ENCODE measurements around the gene LAMB4.

LAMB4 gene

DNA sequence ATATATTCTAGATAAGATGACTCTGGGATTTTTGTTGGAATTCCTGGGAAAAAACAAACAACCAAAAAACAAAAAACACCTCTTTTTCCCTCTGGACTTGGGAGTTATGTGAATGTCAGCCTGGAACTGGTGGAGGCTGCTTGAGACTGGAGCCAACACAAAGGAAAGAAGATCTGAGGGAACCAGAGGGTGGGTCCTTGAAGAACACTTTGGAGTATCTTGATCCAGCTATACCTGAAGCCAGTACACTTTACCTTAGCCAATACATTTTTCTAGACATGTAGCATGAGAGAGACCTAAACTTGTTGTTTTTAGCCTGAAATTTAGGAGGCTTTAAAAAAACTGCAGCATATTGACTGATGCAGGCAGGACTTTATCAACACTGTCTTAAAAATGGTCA, 121.3 kb downstream of the LAMB4 start:
- no peak for DNase-seq

DNA sequence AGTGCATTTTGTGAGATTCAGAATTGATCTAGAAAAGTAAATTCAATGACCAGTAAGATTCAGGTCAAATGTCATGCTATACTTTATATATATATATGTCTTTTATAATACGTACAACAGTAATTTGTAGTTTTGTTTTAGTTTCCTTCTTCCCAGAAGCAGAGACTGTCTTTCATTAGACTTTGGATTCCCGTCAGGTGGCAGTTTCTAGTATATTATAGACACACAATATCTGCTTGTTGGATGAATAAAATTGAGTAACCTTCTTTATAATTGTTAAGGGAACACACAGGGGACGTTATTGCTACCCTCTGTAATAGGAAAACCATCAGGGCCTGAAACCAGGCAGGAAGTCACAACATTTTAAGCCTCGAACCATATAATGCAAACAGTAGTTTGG, 121.9 kb downstream of the LAMB4 start:
- DNase-seq: no peak

DNA sequence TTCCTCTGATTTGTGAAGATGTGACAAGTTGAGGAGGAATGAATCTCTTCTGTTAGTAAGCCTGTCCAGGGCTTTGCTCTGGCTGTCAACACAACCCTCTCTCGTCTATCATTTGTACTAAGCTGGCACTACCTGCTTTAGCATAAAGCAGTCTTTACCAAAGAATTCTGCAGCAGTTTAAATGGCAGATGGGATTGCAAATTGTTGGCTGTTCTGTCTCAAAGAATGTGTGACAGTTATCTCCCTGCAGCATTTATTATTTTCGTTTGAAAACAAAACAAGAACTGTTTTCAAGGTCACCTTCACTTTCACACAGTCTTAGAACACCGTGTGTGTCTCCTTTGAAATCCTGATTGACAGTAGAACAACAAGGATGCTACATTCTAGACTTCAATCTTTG, 122.4 kb downstream of the LAMB4 start:
- no peak for DNase-seq

DNA sequence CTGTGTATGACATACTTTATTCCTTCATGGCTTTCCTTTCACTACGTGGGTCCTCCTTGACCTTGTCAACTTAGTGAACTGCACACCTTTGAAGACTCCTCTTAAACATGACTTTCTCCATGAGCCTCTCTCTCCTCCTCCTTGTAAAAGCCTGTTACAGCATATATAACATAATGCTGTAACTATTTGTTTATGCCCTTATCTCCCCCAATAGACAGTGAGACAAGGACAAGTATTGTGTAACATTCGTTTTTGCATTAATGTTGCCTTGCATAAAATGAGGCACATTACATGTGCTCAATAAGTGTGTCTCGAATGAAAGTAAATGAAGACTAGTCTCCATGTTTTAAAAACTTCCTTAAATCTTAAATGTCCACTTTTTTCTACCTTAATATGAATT, 122.9 kb downstream of the LAMB4 start:
- no peak for DNase-seq

DNA sequence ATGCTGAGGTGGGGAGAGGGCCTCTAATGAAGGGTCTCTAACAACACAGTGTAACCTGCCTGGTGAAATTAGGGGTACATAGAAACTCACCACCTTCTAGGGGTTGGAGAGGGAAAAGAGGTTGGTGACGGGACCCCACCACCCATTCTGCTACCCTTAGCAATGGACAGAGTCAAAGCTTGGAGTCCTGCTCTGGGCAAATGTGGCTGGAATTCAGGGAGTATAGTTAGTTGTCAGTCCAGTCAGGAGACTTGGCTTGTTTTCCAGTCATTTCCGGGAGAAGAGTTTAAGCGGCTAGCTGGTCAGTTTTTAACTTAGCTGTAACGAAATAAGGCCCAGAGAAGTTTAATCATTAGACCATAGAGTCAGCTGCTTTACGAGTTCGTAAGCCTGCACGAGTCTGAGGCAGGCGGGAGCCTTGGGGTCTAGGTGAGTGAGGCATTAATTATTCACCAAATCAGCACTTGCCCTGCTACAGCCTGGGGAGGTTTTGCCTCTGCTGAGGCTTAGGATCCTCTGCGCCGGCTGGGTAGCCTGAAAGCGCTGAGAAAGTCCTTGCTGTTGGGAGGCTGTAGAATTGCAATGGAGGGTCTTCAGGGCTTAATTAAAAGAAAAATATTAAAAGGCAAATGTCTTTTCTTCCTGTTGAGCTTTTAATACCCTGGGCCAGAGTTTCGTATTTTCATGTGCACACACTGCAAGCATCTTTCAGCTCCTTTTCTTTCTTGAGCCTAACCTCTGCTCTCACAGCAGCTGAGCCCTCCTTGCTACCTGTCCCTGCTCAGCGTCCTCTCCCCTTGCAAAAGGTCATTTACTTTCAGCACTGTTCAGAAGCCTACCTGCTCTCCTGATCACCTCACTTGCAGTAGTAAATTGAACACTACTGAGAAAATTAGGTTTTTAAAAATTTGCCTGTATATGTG, 125.7 kb downstream of the LAMB4 start:
- DNase-seq: no peak

DNA sequence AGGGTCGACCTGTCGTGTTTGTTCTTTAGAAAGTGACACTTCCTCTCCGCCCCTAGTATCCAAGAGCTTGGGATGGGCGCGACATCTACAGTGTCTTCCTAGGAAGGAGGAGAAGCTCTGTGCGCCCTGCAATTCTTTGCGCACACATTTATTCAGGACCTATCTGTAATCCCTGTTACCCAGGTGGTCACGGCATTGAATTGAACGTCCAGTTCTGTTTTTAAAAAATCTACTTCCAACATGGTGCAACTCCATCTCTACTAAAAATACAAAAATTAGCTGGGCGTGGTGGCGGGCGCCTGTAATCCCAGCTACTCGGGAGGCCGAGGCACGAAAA, 126.6 kb downstream of the LAMB4 start:
- DNase-seq: no peak

DNA sequence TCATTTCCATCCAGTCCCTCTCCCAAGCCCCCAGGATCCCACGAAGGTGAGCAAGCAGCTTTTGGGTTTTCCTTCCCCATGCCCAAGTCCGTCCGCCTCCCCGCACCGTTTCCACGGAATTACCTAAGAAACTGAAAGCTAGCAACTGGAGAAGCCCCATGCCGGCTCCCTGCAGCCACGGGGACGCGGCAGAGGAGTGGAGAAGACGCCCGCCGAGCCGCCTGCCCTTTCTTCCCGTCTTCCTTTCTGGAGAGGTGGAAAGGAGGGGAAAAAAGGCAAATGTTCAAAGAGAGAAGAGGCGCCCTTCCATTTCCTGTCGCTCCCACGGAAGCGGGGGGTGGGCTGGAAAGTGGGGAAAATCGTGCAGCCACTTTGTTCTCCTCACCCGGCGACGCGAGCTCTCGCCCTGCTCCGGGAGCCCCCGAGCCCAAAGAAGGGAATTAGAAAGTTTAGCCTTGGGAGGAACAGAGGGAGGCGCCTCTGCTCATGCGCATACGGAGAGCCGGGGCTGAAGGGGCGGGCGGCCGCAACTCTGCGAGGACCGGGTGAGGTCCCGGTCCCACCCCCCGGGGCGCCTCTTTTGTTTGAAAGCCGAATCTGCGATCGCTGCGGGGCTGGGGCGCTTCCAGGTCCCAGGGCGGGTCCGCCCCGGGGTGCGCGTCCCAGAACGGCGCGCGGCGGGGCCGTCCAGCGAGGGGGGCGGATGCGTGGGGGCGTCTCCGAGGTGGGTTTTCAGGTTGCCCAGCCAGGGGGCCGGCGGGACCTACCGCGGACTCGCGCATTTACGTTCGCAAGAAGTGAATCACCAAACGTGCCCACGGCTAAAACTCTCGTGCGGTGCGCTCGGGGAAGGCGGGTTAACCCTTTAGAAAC, 127.2 kb downstream of the LAMB4 start, which contains the start of gene LAMB1:
LAMB1 (minus strand) TSS at position 436 of the 873 bp plus-strand sequence; CDS start at position 160, 276 bp downstream.
- no peak for DNase-seq

DNA sequence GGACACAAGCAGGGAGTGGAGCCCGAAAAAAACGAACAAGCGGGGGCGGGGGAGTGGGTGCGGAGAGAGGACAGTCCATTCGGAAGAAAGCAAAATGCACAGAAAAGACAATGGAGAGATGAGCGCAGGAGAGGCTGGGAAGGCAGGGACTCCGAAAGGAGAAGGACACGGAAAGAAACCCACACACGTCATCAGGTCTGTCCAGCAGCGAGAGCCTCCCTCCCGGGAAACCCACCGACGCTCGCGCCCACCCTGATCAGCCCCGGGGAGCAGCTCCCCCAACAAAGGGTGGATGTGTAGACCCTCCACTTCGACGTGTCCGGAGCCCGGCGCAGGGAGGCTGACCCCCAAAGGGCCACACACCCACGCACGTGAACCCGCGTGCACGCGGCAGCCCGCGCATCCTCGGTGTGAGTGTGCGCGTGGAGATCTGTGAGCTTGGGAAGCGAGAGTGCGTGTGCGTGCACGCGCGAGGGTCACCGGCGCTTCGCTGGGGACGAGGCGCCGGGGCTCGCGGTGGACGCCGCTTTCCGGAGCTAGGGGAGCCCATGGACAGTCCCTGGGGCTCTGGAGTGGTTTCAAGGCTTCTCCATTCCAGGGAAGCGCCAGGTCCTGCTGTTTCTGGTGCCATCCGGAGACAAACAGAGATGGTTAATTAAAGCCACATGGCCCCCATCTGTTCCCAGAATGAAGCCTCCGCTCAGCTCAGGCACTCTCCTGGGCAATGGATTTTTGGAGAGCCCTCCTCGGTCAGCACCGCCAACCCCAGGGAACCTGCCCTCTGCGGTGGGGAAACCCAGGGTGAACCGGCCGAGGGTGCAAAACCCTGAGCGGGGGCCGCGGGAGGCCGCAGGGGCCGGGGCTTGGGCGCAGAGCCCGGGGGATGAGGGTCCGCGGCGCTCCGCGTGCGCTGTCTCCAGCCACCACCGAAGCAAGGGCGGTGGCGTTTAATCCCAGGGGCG, 128.1 kb downstream of the LAMB4 start:
- DNase-seq: no peak

DNA sequence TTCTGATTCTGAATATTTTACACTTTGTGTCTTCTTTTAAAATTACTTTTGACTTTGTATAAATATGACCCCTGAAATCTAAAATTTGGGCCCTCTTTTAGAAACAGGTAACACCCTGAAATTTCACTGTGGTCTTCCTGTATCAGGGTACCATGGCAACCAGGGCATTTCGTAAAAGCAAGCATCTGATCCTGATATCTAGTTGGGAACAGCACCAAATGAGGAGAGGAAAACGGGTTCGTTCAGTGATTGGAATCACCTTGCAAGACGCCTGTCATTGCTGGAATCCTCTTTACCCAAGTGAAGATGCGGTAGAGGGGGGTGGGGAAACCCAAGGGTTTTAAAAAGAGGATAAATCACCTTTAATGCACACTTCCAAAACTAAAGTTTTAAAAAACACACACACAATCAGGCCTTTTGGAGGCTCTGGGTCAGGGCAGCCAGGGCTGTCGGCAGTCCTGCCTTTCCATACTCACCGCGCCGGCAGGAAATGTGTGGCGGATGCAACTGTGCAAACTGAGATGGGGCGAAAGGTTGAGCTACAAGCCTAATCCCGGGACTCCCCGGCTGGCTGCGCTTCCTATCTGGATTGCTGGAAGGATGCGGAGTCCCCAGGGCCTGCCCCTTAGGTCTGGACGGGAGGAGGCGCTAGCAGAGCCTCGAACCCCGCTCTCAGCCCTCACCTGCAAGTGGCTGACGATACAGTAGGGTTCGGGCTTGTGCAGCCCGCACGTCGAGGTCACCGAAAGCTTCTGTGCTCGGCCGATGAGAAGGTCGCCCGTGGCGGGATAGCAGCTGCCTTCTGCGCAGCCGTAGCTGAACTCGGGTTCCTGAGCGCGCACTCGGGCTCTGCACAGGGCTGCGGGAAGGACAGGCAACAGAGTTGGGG, 129.0 kb downstream of the LAMB4 start:
- DNase-seq: no peak

DNA sequence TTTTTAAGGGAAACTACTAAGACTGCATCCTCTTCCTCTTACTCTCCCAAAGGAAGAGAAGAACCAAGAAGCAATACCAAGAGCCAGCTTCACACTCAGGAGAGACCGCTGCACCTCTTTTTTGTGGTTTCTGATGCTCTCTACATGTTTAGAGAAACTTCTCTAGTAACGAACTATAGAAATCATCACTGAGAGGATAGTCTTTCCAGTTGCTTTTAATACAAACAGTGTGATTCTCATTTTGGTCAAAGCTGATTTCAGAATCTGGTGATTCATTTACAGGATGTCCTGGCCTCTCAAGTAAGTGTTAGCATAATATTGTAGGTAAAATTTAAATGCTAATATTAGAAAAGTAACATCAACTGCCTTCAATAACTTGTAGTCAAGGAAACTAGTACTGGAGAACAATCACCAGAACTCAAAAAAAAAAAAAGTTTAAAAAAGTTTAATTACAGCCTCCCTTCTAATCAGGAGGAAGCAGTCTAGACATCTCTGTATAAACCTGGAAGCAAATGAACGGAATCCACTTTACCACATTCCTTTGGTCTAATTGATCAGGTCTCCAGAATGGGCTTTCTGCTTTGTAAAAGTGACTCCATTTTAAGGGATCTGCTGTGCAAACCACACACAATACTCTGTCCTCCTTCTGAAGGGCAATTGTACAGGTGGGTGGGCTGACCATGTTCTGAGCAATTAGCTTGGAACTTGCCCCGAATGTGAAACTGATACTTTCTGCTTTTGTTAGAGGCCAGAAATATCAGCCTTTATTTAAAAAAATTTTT, 130.2 kb downstream of the LAMB4 start:
- no peak for DNase-seq

DNA sequence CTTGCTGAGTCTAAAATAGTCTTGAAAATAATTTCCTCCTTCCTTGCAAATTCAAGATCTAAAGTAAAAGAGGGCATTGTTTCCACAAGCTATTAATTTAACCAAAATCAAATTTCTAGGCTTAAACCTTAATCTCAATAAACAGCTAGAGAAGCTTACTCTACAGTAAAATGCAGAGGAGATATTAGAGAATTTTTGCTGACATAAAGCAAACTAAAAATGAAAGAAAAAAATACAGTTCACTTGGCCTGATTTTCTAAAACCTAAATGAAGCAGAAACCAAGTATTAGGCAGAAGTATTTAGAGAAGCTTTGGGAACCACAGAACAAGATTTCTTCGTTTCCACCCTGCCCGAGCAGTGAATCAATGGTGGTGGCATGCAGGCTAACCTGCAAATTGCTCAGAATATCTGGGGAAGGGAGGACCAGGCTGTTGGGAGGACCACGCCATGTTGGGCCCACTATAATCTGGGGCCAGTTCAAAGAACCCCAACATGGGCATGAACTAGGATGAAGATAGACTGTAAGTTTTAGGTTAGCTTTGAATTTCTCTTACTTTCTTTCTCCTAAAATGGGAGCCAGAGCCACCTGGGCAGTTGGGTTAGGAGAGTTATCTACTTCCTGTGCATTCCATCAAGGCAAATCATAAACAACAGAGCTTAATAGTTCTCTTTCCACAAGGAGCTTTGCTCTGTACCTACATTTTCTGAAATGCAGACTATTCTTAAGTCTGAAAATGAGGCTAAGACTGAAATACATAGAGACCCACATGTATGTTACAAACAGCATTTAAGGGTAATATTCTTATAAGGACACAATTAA, 131.3 kb downstream of the LAMB4 start:
- no peak for DNase-seq

DNA sequence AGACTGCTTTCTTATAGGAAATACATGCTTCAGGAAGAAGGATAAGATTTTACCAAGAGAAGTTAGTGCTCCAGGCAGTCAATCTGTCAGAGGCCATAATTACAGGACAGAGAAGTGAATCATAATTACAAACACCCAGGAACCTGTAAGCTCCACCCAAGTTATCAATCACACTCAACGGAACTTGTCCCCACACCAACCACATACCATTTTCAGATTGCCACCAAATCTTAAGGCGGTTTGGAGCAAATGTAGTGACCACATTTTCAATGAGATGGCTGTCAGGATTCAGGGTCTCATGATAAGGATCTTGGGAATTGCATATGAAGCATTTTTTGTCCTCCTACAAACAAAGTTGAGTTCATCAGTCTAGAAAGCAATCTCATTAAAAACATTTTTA, 132.0 kb downstream of the LAMB4 start:
- DNase-seq: no peak

DNA sequence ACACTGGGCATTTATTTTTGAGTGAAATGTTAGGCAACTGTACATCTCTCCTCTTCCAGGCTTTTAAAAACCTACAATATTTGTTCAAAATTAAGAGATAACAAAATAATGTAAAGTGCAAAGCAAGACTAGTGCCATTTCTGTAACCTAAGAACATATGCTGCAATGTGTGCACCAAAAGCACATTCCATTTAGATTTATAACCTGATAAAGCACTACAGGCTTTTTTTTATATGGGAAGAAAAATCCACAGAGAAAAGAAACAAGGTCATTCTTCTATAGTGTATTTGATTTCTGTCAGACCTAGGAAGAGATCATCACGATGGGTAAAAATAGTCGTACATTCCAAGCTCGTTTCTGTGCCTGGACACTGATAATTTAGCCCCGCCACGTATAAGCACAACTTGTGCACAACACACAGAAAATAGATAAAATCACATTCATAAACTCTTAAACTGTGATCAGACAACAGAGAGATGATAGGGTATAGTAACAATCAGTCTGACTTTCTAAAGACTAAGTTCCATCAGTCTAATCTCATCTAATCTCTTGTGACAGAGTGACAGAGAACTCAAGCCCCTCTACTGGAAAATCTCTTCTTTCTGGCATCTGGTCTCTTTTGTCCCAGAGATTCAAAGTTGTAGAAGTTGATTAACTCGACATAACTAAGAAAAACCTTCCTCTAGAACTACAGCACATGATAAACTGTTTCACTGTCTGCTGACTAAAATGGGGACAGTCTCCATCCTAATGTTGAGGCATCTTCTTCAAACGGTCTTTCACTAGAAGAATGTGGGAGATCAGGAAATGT, 133.9 kb downstream of the LAMB4 start:
- no peak for DNase-seq

DNA sequence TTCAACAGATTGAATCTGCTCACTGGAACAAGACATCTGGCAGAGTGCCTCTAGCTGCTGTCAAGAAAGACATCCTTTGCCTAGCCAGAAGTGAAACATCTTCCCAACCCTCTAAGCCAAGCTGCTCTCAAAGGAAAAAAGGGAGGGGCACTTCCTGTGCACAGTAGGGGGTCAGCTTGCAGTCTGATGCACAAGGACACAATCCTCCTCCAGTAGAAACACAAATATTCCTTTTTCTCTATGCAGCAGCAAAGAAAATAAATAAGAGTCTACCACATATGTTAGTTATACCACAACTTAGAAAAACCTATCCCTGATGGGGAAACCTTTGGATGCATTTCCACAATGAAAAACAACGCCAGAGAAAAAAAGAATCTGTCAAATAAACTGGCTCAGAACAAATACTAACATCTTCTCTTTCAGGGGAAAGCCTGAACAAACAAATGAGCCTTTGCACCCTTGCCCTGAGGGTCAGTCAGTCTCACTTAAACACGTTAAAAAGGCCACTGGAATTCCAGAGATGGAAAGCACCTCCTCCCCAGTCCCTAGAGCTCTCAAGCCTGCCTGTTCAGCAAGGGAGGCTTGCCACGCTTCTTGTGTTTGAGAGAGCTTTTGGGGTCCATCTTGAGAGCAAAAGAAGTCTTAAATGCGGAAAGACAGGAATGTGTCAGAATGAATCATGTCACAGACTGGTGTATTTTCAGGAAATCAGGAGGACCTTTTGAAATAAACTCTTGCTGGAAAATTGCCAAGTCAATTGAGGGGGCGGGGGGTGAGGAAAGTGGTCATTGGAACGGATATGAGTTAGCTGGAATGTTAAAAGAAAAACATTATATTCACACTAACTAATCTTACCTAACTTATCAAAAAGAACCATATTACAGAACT, 134.7 kb downstream of the LAMB4 start:
- DNase-seq: no peak

DNA sequence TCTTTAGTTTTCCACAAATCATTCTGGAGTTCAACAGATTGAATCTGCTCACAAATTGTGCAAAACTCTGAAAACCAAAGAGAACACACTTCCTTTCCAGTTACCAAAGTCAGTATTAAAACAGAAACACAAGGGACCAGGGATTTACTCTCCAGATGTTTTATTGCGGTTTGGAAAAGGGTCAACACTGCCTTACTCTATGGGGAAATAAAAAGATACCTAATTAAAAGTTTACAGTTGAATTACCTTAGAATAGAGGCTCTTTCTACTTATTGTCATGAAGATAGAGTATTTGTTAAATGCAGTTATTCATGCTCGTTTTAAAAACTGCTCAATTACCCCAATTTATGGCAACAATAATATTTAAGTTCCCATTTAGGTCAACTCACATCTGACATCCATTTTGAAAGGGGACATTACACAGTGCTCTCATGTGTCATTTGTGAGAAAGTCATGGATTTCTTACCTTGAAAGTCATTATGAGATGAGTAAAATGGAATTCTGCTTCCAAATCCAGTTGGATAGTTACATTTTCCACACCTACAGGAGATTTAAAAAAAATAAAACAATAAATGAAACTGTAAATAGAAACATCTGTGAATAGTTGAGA, 135.6 kb downstream of the LAMB4 start:
- no peak for DNase-seq

DNA sequence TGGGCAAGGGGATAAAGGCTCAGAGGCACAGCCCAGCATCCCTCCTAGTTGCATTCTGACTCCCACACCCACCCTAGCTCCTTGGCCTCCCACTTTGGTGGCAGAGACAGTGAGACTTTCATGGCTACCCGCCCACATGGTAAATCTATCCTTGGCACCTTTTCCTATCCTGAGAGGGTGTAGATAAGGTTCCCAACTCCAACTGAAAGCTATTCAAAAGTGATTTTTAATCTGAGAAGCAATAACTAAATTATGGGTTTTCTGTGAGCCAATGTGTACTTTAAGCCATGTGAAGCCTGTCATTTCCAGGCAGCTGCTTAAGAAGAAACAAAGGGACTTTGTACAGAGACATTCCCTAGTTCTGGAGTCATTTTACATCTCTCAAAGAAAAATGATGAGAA, 136.3 kb downstream of the LAMB4 start:
- DNase-seq: no peak

DNA sequence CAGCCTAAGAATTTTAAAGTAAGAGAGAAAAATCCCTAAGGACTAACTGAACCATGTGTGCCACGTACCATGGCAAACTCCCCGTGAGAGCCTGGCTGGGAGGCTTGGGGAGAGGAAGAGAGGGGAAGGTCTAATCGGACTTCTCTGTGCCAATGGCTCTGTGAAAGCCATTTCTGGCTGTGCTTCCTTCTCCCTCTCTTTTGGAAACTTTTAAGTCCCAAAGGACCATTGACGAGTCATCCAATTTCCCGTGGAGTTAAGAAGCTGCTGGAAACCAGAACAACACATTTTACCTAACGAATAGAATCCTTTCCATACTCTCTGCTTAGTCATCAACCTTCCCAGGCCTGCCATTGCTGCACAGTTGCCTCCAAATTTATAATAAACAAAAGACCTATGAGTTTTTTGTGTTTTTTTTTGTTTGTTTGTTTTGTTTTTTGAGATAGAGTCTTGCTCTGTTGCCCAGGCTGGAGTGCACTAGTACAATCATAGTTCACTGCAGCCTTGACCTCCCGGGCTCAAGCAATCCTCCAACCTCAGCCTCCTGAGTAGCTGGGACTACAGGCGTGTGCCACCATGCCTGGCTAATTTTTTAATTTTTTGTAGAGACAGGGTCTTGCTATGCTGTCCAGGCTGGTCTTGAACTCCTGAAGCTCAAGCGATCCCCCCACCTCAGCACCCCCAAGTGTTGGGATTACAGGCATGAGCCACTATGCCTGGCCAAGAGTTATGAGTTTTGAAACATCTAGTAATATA, 140.4 kb downstream of the LAMB4 start:
- DNase-seq: no peak
